ENCODE results near the gene CLEC4F. TPM values are rescaled to one million over a fixed set of nuclear protein-coding genes. Genes with fewer than 3 reads are reported as not detected.

Gene CLEC4F
- total and polyA plus RNA-seq, 2 of the 4 experiments (the other 2 are of a cell fraction): not detected

DNA sequence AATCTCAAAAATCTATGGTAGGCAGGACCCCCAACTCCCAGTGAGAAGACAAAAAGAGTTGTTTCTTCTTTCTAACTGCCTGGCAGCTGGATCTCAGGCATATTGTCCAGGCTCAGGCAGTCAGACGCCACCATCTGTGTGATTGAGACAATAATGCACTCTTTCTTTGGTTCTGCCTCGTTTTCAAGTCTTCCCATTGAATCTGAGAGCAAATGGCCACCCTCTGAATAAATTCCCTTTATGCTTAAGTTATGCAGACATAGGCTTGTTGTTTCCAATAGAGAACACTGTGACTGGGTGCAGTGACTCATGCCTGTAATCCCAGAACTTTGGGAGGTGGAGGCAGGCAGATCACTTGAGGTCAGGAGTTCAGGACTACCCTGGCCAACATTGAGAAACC, 30.5 kb upstream of the CLEC4F start:
- Histone ChIP-seq H3K14ac (replicated peaks; ENCODE audit: low read depth, low read length) (no peak overlapping the region), H3K4ac (ENCODE audit: low read depth, low read length) (no peak overlapping the region), H3K79me1 (ENCODE audit: low read depth in 1 of 2, low read length in 2 of 2) (no peaks in the 10 kb centered on the region), H2AFZ (replicated peaks; ENCODE audit: low read length, poor library complexity) (no peak overlapping the region), H3K4me1 (ENCODE audit: control insufficient read depth, insufficient read depth, low read length) (no peaks in the 10 kb centered on the region), H4K8ac (ENCODE audit: low read depth in 2 of 2, low read length in 2 of 2) (no peak overlapping the region), H3K9ac (ENCODE audit: low read depth, low read length) (no peak overlapping the region), H2BK20ac (ENCODE audit: low read depth, low read length) (no peak overlapping the region), H3K23ac (ENCODE audit: low read depth, low read length) (no peak overlapping the region), H2BK5ac (ENCODE audit: low read depth, low read length, poor library complexity, severe bottlenecking) (no peak overlapping the region), H3K18ac (ENCODE audit: low read depth, low read length) (no peak overlapping the region), H4K5ac (ENCODE audit: low read depth, low read length) (no peak overlapping the region), H2AK5ac (ENCODE audit: low read depth, low read length) (no peak overlapping the region), H3K27me3 (ENCODE audit: control insufficient read depth, insufficient read depth, low read length) (peaks cover 11% of the 10 kb centered on the region), H3K4me3 (ENCODE audit: insufficient read depth, low read depth, low read length) (no peak overlapping the region), H3K36me3 (ENCODE audit: control insufficient read depth, insufficient read depth, low read length) (no peaks in the 10 kb centered on the region), H3K4me2 (ENCODE audit: low read depth, low read length) (no peak overlapping the region), H2BK15ac (ENCODE audit: low read depth, low read length) (no peak overlapping the region), H3K9me1 (ENCODE audit: insufficient read depth, low read length) (no peaks in the 10 kb centered on the region), H2AK9ac (replicated peaks; ENCODE audit: low read depth, low read length, poor library complexity) (no peak overlapping the region), H3K9me3 (ENCODE audit: control insufficient read depth, insufficient read depth, low read length) (no peaks in the 10 kb centered on the region), H4K91ac (ENCODE audit: insufficient read depth, low read depth, low read length) (no peak overlapping the region), H2BK120ac (ENCODE audit: low read depth, low read length) (no peak overlapping the region), H4K20me1 (ENCODE audit: insufficient read depth, low read length) (no peaks in the 10 kb centered on the region), H3K27ac (ENCODE audit: insufficient read depth, low read length) (no peak overlapping the region), H3K56ac (ENCODE audit: extremely low read depth, insufficient read depth, low read length) (no peak overlapping the region)
- dilution Hi-C loops (cut with HindIII; ENCODE audit: low sequenced_read_pairs, unreplicated experiment): no loop called here
- ATAC-seq (ENCODE audit: low read depth) (no peak), DNase-seq (no peak)
- intact Hi-C loops (cut with micrococcal nuclease): no loop called here
- ChIA-PET POLR2A (ENCODE audit: unreplicated experiment) (no interaction called here), CTCF (no interaction called here)
- TF ChIP-seq CHD1 (IDR thresholded peaks at IDR 0.05; ENCODE audit: low read depth, low read length): no peak
- TF ChIP-seq, protein P1, sequence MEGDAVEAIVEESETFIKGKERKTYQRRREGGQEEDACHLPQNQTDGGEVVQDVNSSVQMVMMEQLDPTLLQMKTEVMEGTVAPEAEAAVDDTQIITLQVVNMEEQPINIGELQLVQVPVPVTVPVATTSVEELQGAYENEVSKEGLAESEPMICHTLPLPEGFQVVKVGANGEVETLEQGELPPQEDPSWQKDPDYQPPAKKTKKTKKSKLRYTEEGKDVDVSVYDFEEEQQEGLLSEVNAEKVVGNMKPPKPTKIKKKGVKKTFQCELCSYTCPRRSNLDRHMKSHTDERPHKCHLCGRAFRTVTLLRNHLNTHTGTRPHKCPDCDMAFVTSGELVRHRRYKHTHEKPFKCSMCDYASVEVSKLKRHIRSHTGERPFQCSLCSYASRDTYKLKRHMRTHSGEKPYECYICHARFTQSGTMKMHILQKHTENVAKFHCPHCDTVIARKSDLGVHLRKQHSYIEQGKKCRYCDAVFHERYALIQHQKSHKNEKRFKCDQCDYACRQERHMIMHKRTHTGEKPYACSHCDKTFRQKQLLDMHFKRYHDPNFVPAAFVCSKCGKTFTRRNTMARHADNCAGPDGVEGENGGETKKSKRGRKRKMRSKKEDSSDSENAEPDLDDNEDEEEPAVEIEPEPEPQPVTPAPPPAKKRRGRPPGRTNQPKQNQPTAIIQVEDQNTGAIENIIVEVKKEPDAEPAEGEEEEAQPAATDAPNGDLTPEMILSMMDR (conservative IDR thresholded peaks at IDR 0.05; ENCODE audit: low read depth, low read length): no peak
- TF ChIP-seq RFX5 (IDR thresholded peaks at IDR 0.05; ENCODE audit: low read depth, low read length): no peak
- TF ChIP-seq POLR2A (IDR thresholded peaks at IDR 0.05; ENCODE audit: low read depth, low read length): no peak
- no peak for TF ChIP-seq BHLHE40 (IDR thresholded peaks at IDR 0.05; ENCODE audit: low read depth, low read length)
- TF ChIP-seq RAD21 (IDR thresholded peaks at IDR 0.05; ENCODE audit: low read length): no peak
- no peak for TF ChIP-seq FOS (IDR thresholded peaks at IDR 0.05; ENCODE audit: low read depth, low read length)
- TF ChIP-seq, protein P2, sequence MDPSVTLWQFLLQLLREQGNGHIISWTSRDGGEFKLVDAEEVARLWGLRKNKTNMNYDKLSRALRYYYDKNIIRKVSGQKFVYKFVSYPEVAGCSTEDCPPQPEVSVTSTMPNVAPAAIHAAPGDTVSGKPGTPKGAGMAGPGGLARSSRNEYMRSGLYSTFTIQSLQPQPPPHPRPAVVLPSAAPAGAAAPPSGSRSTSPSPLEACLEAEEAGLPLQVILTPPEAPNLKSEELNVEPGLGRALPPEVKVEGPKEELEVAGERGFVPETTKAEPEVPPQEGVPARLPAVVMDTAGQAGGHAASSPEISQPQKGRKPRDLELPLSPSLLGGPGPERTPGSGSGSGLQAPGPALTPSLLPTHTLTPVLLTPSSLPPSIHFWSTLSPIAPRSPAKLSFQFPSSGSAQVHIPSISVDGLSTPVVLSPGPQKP (IDR thresholded peaks at IDR 0.05; ENCODE audit: borderline replicate concordance, low read depth, low read length): no peak
- TF ChIP-seq MXI1 (IDR thresholded peaks at IDR 0.05; ENCODE audit: borderline replicate concordance, low read depth, low read length): no peak
- TF ChIP-seq RCOR1 (IDR thresholded peaks at IDR 0.05; ENCODE audit: insufficient replicate concordance, low read length): no peak
- TF ChIP-seq, protein P3, sequence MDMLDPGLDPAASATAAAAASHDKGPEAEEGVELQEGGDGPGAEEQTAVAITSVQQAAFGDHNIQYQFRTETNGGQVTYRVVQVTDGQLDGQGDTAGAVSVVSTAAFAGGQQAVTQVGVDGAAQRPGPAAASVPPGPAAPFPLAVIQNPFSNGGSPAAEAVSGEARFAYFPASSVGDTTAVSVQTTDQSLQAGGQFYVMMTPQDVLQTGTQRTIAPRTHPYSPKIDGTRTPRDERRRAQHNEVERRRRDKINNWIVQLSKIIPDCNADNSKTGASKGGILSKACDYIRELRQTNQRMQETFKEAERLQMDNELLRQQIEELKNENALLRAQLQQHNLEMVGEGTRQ (IDR thresholded peaks at IDR 0.05; ENCODE audit: low read depth, low read length): no peak
- no TSS peak for BruUV-seq (replicated peaks)
- 29% methylated on average over 1 of the region's 2 CpGs; no CpG with 5 or more reads in 1 of the 2 experiments for WGBS, 2 experiments (ENCODE audit: extremely low coverage in 2 of 2, insufficient read length in 1 of 2)
- in situ Hi-C loops (cut with MboI; ENCODE audit: low sequenced_read_pairs): no loop called here
